Ishikawa (cell line): ENCODE results near the gene MAGI1.

Experiments
- CEBPB ChIP-seq: IDR thresholded peaks from 2 replicates; pipeline ENCODE4 v1.6.1; 2012
- CREB1 ChIP-seq: IDR thresholded peaks from 2 replicates; pipeline ENCODE4 v1.6.1; 2012; ENCODE audit warnings: low read depth
- EGR1 ChIP-seq: IDR thresholded peaks from 2 replicates; pipeline ENCODE4 v1.6.1; 2012
- EP300 ChIP-seq: IDR thresholded peaks from 2 replicates; pipeline ENCODE4 v1.6.1; 2012; ENCODE audit warnings: borderline replicate concordance
- FOXM1 ChIP-seq: IDR thresholded peaks from 2 replicates; pipeline ENCODE4 v1.6.1; 2012; ENCODE audit warnings: low read depth, borderline replicate concordance
- NFIC ChIP-seq: IDR thresholded peaks from 2 replicates; pipeline ENCODE4 v1.6.1; 2012
- RAD21 ChIP-seq: IDR thresholded peaks from 2 replicates; pipeline ENCODE4 v1.6.1; 2012; ENCODE audit warnings: low read depth
- TAF1 ChIP-seq: IDR thresholded peaks from 2 replicates; pipeline ENCODE4 v1.6.1; 2012; ENCODE audit warnings: low read depth, mild to moderate bottlenecking
- TCF12 ChIP-seq: IDR thresholded peaks from 2 replicates; pipeline ENCODE4 v1.6.1; 2012; ENCODE audit warnings: low read depth
- TEAD4 ChIP-seq: IDR thresholded peaks from 2 replicates; pipeline ENCODE4 v1.6.1; 2012
- YY1 ChIP-seq: IDR thresholded peaks from 2 replicates; pipeline ENCODE4 v1.6.1; 2012; ENCODE audit warnings: low read depth
- ZBTB7A ChIP-seq: IDR thresholded peaks from 2 replicates; pipeline ENCODE4 v1.6.1; 2012; ENCODE audit warnings: low read depth
- TF ChIP-seq, protein P1 (sequence below): IDR thresholded peaks from 2 replicates; pipeline ENCODE4 v1.6.1; 2012; ENCODE audit warnings: low read depth, mild to moderate bottlenecking
- TF ChIP-seq, protein P2 (sequence below): IDR thresholded peaks from 2 replicates; pipeline ENCODE4 v1.6.1; 2012
- TF ChIP-seq, protein P3 (sequence below): IDR thresholded peaks from 2 replicates; pipeline ENCODE4 v1.6.1; 2012

The MAGI1 gene

DNA sequence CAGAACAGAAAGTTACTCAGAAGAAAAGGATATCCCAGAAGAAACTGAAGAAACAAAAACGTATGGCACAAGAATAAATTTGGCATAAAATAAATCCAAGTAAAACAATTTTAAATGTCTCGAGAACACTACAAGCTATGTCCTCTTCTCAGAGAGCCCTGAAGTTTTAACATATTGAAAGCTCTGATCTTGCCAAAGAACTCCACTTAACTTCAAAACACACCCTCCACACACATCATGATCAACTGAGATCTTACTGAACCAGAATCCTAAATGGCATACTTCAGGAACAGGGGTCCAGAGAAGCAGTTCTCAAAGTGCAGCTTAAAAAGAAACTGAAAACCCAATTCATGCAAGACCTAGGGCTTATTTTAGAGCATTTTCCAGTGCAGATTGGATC is 194.3 kb downstream of the MAGI1 start:
- TF ChIP-seq TCF12 (no peak), TAF1 (no peak), RAD21 (no peak), FOXM1 (no peak), NFIC (no peak), ZBTB7A (no peak), EP300 (no peak), CEBPB (no peak), YY1 (no peak), CREB1 (no peak), EGR1 (no peak), TEAD4 (no peak)
- TF ChIP-seq, protein P1, sequence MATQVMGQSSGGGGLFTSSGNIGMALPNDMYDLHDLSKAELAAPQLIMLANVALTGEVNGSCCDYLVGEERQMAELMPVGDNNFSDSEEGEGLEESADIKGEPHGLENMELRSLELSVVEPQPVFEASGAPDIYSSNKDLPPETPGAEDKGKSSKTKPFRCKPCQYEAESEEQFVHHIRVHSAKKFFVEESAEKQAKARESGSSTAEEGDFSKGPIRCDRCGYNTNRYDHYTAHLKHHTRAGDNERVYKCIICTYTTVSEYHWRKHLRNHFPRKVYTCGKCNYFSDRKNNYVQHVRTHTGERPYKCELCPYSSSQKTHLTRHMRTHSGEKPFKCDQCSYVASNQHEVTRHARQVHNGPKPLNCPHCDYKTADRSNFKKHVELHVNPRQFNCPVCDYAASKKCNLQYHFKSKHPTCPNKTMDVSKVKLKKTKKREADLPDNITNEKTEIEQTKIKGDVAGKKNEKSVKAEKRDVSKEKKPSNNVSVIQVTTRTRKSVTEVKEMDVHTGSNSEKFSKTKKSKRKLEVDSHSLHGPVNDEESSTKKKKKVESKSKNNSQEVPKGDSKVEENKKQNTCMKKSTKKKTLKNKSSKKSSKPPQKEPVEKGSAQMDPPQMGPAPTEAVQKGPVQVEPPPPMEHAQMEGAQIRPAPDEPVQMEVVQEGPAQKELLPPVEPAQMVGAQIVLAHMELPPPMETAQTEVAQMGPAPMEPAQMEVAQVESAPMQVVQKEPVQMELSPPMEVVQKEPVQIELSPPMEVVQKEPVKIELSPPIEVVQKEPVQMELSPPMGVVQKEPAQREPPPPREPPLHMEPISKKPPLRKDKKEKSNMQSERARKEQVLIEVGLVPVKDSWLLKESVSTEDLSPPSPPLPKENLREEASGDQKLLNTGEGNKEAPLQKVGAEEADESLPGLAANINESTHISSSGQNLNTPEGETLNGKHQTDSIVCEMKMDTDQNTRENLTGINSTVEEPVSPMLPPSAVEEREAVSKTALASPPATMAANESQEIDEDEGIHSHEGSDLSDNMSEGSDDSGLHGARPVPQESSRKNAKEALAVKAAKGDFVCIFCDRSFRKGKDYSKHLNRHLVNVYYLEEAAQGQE: no peak
- TF ChIP-seq, protein P2, sequence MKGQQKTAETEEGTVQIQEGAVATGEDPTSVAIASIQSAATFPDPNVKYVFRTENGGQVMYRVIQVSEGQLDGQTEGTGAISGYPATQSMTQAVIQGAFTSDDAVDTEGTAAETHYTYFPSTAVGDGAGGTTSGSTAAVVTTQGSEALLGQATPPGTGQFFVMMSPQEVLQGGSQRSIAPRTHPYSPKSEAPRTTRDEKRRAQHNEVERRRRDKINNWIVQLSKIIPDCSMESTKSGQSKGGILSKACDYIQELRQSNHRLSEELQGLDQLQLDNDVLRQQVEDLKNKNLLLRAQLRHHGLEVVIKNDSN: no peak
- TF ChIP-seq, protein P3, sequence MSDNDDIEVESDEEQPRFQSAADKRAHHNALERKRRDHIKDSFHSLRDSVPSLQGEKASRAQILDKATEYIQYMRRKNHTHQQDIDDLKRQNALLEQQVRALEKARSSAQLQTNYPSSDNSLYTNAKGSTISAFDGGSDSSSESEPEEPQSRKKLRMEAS: no peak

DNA sequence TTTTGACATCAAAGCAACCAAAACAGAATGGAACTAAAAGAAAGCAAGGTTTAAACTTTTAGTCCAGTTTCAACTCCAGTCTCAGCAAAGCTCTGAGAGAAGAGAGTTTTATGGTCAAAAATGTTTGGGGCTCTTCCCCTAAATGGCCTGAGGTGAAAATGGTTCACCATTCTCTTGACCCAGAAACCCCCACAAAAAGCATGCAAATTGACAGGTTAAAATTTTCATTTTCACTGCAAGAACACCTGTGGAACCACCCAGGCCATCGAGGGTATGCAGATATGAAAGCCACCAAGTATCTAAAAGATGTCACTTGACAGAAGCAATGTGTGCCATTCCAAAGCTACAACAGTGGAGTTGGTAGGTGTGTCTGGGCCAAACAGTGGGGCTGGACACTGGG is 195.0 kb downstream of the MAGI1 start:
- no peak for TF ChIP-seq CREB1
- TF ChIP-seq, protein P3: no peak
- TF ChIP-seq ZBTB7A: no peak
- no peak for TF ChIP-seq TAF1
- TF ChIP-seq, protein P1: no peak
- TF ChIP-seq CEBPB: no peak
- TF ChIP-seq, protein P2: no peak
- TF ChIP-seq YY1: no peak
- TF ChIP-seq NFIC: no peak
- no peak for TF ChIP-seq FOXM1
- TF ChIP-seq EGR1: no peak
- TF ChIP-seq EP300: no peak
- TF ChIP-seq TEAD4: no peak

DNA sequence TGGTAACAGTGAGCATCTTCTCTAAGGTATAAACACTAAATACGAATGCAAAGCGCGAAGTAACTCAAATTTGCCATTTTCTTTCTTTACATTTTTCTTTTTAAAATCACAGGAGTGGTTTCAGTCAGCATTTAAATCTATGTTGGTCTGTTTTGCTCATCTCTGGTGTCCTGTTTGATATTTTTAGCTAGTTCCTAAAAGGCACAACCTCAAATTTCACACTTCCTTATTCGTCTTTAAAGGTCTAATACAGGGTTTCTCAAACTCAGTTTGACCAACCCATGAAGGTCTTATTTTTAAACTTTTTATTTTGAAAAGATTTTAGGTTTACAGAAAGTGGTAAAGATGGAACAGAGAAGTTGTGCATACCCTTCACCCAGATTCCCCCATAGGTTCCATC is 201.1 kb downstream of the MAGI1 start:
- TF ChIP-seq EGR1 (no peak), CEBPB (no peak), TAF1 (no peak), TEAD4 (no peak), NFIC (no peak), FOXM1 (no peak), TCF12 (no peak), RAD21 (no peak), CREB1 (no peak), YY1 (no peak), ZBTB7A (no peak), EP300 (no peak)
- TF ChIP-seq, protein P3: no peak
- TF ChIP-seq, protein P2: no peak
- TF ChIP-seq, protein P1: no peak

DNA sequence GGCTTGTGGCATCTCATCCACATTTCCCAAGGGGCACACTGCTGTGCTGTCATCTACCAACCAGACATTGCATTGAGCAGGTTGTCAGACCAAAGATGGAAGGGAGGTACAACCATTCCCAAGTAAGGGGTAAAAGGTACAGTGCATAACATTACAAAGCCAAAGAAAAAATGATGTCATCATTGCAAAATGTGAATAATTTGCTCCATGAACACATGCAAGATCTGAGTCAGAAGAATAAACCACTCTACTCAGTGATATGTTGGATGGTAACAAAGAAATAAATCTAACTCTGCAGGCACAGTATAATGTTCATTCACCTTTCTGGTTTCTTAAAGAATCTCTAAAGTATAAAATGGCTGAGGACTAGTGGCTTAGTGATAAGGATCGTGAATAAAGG is 202.7 kb downstream of the MAGI1 start:
- TF ChIP-seq TEAD4 (no peak), CEBPB (no peak), TAF1 (no peak), CREB1 (no peak)
- TF ChIP-seq, protein P3: no peak
- TF ChIP-seq, protein P2: no peak
